Nephron progenitor cell (in vitro differentiated cells): ENCODE results near the gene INO80C.

Experiments used
- DNase-seq: peaks from one replicate; pipeline ENCODE4 v3.0.0; 2021
- H3K27ac Mint-ChIP-seq: 2 replicates; pipeline ENCODE4 v1.8.0; 2021; ENCODE audit warnings: mild to moderate bottlenecking, moderate library complexity, mixed read lengths
- H3K27me3 Mint-ChIP-seq: 2 replicates; pipeline ENCODE4 v1.8.0; 2021; ENCODE audit warnings: mild to moderate bottlenecking, low read depth, mixed read lengths; ENCODE audit not compliant: poor library complexity
- H3K36me3 Mint-ChIP-seq: 2 replicates; pipeline ENCODE4 v1.8.0; 2021; ENCODE audit warnings: low read depth, mixed read lengths
- H3K4me1 Mint-ChIP-seq: 2 replicates; pipeline ENCODE4 v1.8.0; 2021; ENCODE audit warnings: mixed read lengths
- H3K4me3 Mint-ChIP-seq: 2 replicates; pipeline ENCODE4 v1.8.0; 2021; ENCODE audit warnings: mild to moderate bottlenecking, moderate library complexity, mixed read lengths
- H3K9me3 Mint-ChIP-seq: 2 replicates; pipeline ENCODE4 v1.8.0; 2021; ENCODE audit warnings: mild to moderate bottlenecking, moderate library complexity, mixed read lengths
- TF ChIP-seq, protein P1 (sequence below): fragments of 200-600 bp; sonication (generic); IDR thresholded peaks from 2 replicates; pipeline ENCODE4 v1.5.0; 2021; ENCODE audit warnings: antibody characterized with exemption

Gene INO80C

DNA sequence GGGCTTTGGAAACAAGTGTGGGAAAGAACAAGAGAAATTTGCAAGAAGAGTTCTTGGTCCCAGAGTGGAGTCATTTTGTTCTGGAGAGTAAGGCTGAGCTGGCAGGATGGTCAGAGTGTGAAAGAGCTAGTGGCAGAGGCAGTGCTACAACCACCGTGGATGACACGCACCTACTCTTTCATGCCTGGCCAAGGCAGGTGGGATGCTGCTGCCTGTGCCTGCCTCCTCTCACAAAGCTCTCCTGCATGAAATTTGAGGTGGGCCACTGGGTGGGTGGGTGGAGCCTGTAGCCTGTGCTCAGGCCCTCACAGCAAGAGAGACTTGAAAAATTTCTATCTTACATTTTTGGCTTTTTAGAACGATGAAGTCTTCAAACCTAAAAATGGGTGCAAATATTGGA lies 9.4 kb upstream of the INO80C start:
- no peaks in the 10 kb centered on the region for H3K9me3 Mint-ChIP-seq
- TF ChIP-seq, protein P1, sequence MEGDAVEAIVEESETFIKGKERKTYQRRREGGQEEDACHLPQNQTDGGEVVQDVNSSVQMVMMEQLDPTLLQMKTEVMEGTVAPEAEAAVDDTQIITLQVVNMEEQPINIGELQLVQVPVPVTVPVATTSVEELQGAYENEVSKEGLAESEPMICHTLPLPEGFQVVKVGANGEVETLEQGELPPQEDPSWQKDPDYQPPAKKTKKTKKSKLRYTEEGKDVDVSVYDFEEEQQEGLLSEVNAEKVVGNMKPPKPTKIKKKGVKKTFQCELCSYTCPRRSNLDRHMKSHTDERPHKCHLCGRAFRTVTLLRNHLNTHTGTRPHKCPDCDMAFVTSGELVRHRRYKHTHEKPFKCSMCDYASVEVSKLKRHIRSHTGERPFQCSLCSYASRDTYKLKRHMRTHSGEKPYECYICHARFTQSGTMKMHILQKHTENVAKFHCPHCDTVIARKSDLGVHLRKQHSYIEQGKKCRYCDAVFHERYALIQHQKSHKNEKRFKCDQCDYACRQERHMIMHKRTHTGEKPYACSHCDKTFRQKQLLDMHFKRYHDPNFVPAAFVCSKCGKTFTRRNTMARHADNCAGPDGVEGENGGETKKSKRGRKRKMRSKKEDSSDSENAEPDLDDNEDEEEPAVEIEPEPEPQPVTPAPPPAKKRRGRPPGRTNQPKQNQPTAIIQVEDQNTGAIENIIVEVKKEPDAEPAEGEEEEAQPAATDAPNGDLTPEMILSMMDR: no peak

GRCh38 chr18:35506024-35506712 lies 8.4 kb upstream of the INO80C start:
- no peak overlapping the region for H3K27ac Mint-ChIP-seq
- TF ChIP-seq, protein P1: no peak
- H3K4me1 Mint-ChIP-seq: peaks cover 18% of the 10 kb centered on the region
- no peaks in the 10 kb centered on the region for H3K9me3 Mint-ChIP-seq
- H3K27me3 Mint-ChIP-seq: peaks cover 11% of the 10 kb centered on the region
- H3K4me3 Mint-ChIP-seq: no peak overlapping the region
- no peak for DNase-seq
- no peaks in the 10 kb centered on the region for H3K36me3 Mint-ChIP-seq

More for the DNA sequence above, 9.4 kb upstream of the INO80C start:
- Mint-ChIP-seq H3K4me1 (peaks cover 14% of the 10 kb centered on the region), H3K27ac (no peak overlapping the region), H3K4me3 (no peak overlapping the region), H3K27me3 (peaks cover 11% of the 10 kb centered on the region), H3K36me3 (no peaks in the 10 kb centered on the region)
- no peak for DNase-seq

DNA sequence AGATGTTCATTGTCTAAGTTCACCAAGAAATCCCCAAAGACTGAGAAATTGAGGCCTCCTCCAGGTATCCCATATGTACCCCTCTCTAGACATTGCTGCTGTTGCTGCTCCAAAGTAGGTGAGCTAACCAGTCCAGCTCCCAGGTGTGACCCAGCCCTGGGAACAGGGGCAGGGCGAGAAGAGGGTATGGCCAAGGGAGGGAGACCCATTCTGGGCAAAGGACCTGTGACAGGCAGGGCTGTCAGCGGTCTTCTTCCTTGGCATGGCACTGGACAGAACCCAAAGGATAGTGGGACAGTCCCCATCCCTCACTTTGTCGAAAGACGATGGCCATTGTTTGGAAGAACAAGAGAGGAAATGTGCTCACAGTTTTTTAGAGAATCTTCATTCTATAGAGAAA lies 7.2 kb upstream of the INO80C start:
- no peak overlapping the region for H3K4me3 Mint-ChIP-seq

DNA sequence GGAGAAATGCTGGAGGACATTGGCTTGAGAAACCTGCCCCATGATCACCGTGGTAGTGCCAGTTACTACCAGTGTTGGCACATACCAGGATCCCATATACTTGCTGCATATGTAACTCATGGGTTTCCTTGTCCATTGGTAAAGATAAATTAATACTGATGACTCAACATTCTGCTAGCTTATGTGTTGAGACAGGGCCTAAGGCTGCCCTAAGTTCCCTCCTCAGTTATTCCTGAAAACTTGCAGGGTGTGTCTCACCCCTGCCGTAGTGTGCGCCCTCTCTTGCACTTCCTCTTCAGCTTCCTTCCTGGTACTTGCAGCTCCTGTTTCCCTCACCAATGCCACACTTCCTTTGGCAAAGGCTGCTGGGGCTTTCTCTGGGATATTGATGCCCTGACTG lies 4.3 kb upstream of the INO80C start:
- TF ChIP-seq, protein P1: no peak
- Mint-ChIP-seq H3K4me1 (peaks cover 14% of the 10 kb centered on the region), H3K4me3 (no peak overlapping the region), H3K36me3 (no peaks in the 10 kb centered on the region), H3K27ac (no peak overlapping the region), H3K27me3 (peaks cover 9% of the 10 kb centered on the region), H3K9me3 (no peaks in the 10 kb centered on the region)
- no peak for DNase-seq

More for the DNA sequence above, 7.2 kb upstream of the INO80C start:
- TF ChIP-seq, protein P1: no peak
- Mint-ChIP-seq H3K27ac (no peak overlapping the region), H3K9me3 (no peaks in the 10 kb centered on the region), H3K36me3 (no peaks in the 10 kb centered on the region), H3K4me1 (peaks cover 13% of the 10 kb centered on the region), H3K27me3 (peaks cover 10% of the 10 kb centered on the region)
- no peak for DNase-seq

DNA sequence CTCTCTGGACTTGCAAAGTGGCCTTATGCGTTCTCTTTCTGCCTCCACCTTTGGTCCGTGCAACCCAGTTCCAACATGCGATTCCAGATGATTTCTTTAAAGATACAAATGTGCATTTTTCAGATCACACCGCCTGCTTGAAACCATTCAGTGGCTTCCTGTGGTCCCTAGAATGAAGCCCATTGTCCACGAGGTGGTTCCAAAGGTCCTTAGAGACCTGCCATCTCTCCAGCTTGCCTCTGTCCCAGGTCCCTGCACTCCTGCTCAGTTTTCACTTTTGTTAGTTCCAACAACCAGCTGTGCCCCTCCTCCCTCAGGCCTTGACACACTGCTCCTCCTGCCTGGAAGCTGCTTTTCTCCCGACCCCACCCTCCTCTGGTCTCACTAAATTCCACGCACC lies 3.6 kb upstream of the INO80C start:
- Mint-ChIP-seq H3K36me3 (no peaks in the 10 kb centered on the region), H3K9me3 (no peaks in the 10 kb centered on the region), H3K27me3 (peaks cover 9% of the 10 kb centered on the region), H3K4me3 (no peak overlapping the region), H3K27ac (no peak overlapping the region), H3K4me1 (peaks cover 21% of the 10 kb centered on the region)
- no peak for DNase-seq
- TF ChIP-seq, protein P1: no peak

- H3K9me3 Mint-ChIP-seq: no peaks in the 10 kb centered on the region
- no peaks in the 10 kb centered on the region for H3K36me3 Mint-ChIP-seq
- DNase-seq: no peak
- TF ChIP-seq, protein P1: no peak
- no peak overlapping the region for H3K4me3 Mint-ChIP-seq
- H3K27ac Mint-ChIP-seq: no peak overlapping the region
- peaks cover 30% of the 10 kb centered on the region for H3K4me1 Mint-ChIP-seq
- peaks cover 9% of the 10 kb centered on the region for H3K27me3 Mint-ChIP-seq
These were observed 2.4 kb upstream of the INO80C start for GRCh38 chr18:35500113-35500512.
